Right lobe of liver (tissue), 6 donors: Measurements from ENCODE around the gene C13orf46. TPM values are rescaled to one million over a fixed set of nuclear protein-coding genes. Genes with fewer than 3 reads are reported as not detected.

Experiments used
- ATAC-seq, 4 donors: fragments of 200-7000 bp; cut with Tn5 transposase; one replicate each; pipeline ENCODE4 v1.9.1; 2020; ENCODE audit warnings: mild to moderate bottlenecking in 4 of 4, moderate library complexity in 4 of 4
- DNase-seq, 3 donors: peaks; one replicate each; pipeline ENCODE4 v3.0.0-alpha.2; 2020
- H3K27ac ChIP-seq, 3 donors: fragments of 200-600 bp; one replicate each; pipeline ENCODE4 v1.8.0; 2022
- H3K27me3 ChIP-seq, 2 donors: fragments of 200-600 bp; one replicate each; pipeline ENCODE4 v1.8.0; 2022
- H3K36me3 ChIP-seq, 4 donors: fragments of 200-600 bp; sonication (generic) in 1 of 4; one replicate each; pipeline versions ENCODE4 v1.5.1 to v1.8.0; 2017 to 2022; ENCODE audit warnings: control low read depth in 1 of 4
- H3K4me1 ChIP-seq, 4 donors: fragments of 200-600 bp; sonication (generic) in 1 of 4; one replicate each; pipeline versions ENCODE4 v1.5.1 to v1.8.0; 2017 to 2022; ENCODE audit warnings: control low read depth in 1 of 4
- H3K4me3 ChIP-seq, 3 donors: fragments of 200-600 bp; one replicate each; pipeline ENCODE4 v1.8.0; 2022
- H3K9me3 ChIP-seq, 4 donors: fragments of 200-600 bp; sonication (generic) in 1 of 4; one replicate each; pipeline versions ENCODE4 v1.5.1 to v1.8.0; 2017 to 2022; ENCODE audit warnings: control low read depth in 1 of 4
- CTCF ChIP-seq, 4 donors: fragments of 200-600 bp in 3 of 4; fragments of 450-650 bp in 1 of 4; IDR thresholded peaks; one replicate each; pipeline versions ENCODE4 v1.5.1 to v1.8.0; 2016 to 2022; ENCODE audit warnings: antibody characterized with exemption in 4 of 4, mild to moderate bottlenecking in 2 of 4
- POLR2A ChIP-seq: fragments of 450-650 bp; IDR thresholded peaks from one replicate; pipeline ENCODE4 v1.6.1; 2017; ENCODE audit warnings: antibody characterized with exemption, mild to moderate bottlenecking
- WGBS: methylation state at CpG from one replicate; pipeline ENCODE4 v1.1.6; 2018; ENCODE audit warnings: low coverage, low lambda C conversion rate; ENCODE audit not compliant: insufficient coverage; ENCODE audit errors: missing lambda C conversion rate; 5-methylcytosine and 5-hydroxymethylcytosine counted together
- intact Hi-C, 2 donors: fragments of 100-400 bp; cut with DNase I; formaldehyde crosslinking; loops; one replicate each; pipeline versions ENCODE4 v1.11.2 to v1.14.1; 2022
- total RNA-seq, 6 experiments: library from RNA; depleted of rRNA in 2 of 6; stranded (reverse); fragments of >200 nt in 2 of 6; fragmentation: NEBNext Ultra II Directional in 3 of 6; extraction: Animal tissue kit (Norgen Biotek cat#: 25700) in 3 of 6; gene quantifications; one replicate each; pipeline versions ENCODE4 v1.1.0 to v1.2.4, GENCODE V29; 2016 to 2023
- donor health status: DM: no; HTN: yes; CAD: no.
- donor health status: DM: no; HTN: no; CAD: no.
- donor health status: DM: no; HTN: no; CAD: no.
- donor health status: DM: no; HTN: yes; CAD: no.
- donor health status: DM: no; HTN: yes; CAD: no.

C13orf46 gene
- total RNA-seq, 6 experiments from 2014 or later: 0.04 to 1.1 (median 0.60) TPM

GRCh38 chr13:113937527-113938180 lies 36.2 kb downstream of the C13orf46 start:
- Histone ChIP-seq H3K4me3 (no peak overlapping the region), H3K27me3 (no peaks in the 10 kb centered on the region), H3K4me1 (peaks cover 0 to 5% (median 0%) of the 10 kb centered on the region in 4 donors), H3K9me3 (no peaks in the 10 kb centered on the region), H3K27ac (no peak overlapping the region), H3K36me3 (no peaks in the 10 kb centered on the region)
- intact Hi-C loops: no loop called here
- DNase-seq: no peak
- WGBS: 40% methylated on average over 18 of the region's 20 CpGs
- no peak for ATAC-seq
- TF ChIP-seq CTCF (IDR thresholded peaks at IDR 0.05) (no peak), POLR2A (no peak)

GRCh38 chr13:113937073-113937472 lies 36.8 kb downstream of the C13orf46 start:
- 54% methylated on average over 8 of the region's 12 CpGs for WGBS

GRCh38 chr13:113936166-113936965 lies 37.5 kb downstream of the C13orf46 start:
- no peak overlapping the region for H3K4me3 ChIP-seq
- ATAC-seq: no peak

More at GRCh38 chr13:113937073-113937472, 36.8 kb downstream of the C13orf46 start:
- no peaks in the 10 kb centered on the region for H3K27me3 ChIP-seq
- intact Hi-C loops: no loop called here
- DNase-seq (no peak), ATAC-seq (no peak)
- no peaks in the 10 kb centered on the region for H3K9me3 ChIP-seq
- H3K36me3 ChIP-seq: no peaks in the 10 kb centered on the region
- TF ChIP-seq CTCF (IDR thresholded peaks at IDR 0.05) (no peak), POLR2A (no peak)
- no peak overlapping the region for H3K27ac ChIP-seq
- H3K4me3 ChIP-seq: no peak overlapping the region
- H3K4me1 ChIP-seq: peaks cover 0 to 5% (median 0%) of the 10 kb centered on the region in 4 donors

More at GRCh38 chr13:113936166-113936965, 37.5 kb downstream of the C13orf46 start:
- Histone ChIP-seq H3K27me3 (no peaks in the 10 kb centered on the region), H3K4me1 (peaks cover 0 to 5% (median 0%) of the 10 kb centered on the region in 4 donors), H3K36me3 (no peaks in the 10 kb centered on the region), H3K9me3 (no peaks in the 10 kb centered on the region), H3K27ac (no peak overlapping the region)
- no peak for DNase-seq
- intact Hi-C loops: no loop called here
- TF ChIP-seq POLR2A (no peak), CTCF (IDR thresholded peaks at IDR 0.05) (no peak)
- WGBS: 77% methylated on average over 11 of the region's 25 CpGs
